ENCODE data around the gene MRPL53.

The MRPL53 gene

DNA sequence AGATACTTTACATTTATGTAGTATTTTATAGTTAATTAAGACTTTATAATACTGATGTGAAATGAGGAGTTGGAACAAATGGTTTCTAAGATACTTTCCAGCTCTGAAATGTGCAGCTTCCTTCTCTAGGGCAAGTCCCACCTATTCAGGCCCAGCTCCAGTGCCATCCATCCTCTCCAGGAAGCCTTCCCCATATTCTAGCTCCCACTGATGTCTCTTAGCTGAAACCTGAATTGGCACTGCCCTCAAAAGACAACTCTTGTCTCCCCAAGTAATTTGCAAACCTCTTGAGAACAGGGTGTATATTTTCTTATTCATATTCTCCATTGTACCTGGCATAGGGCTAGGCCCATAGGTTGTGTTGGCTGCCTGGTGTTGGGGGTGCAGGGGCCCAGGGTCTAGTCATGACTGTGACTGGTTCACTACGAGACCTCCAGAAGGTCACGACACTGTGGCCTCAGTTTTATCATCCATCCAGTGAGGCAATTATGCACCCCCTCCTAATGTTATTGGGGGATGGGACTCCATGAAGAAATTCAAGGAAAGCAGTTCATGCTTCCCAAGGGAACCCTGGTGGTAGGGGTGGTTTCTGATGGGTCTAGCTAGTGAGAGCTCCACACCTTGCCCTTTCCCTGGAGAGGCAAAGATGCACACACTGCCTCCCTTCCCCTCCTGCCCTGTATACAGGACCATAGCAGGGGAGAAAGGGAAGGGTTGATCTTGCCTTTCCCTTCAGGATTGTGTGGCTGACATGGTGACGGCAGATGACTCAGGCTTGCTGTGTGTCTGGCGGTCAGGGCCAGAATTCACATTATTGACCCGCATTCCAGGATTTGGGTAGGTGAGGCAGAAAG is 48.1 kb downstream of the MRPL53 start:
- no peak for DNase-seq

DNA sequence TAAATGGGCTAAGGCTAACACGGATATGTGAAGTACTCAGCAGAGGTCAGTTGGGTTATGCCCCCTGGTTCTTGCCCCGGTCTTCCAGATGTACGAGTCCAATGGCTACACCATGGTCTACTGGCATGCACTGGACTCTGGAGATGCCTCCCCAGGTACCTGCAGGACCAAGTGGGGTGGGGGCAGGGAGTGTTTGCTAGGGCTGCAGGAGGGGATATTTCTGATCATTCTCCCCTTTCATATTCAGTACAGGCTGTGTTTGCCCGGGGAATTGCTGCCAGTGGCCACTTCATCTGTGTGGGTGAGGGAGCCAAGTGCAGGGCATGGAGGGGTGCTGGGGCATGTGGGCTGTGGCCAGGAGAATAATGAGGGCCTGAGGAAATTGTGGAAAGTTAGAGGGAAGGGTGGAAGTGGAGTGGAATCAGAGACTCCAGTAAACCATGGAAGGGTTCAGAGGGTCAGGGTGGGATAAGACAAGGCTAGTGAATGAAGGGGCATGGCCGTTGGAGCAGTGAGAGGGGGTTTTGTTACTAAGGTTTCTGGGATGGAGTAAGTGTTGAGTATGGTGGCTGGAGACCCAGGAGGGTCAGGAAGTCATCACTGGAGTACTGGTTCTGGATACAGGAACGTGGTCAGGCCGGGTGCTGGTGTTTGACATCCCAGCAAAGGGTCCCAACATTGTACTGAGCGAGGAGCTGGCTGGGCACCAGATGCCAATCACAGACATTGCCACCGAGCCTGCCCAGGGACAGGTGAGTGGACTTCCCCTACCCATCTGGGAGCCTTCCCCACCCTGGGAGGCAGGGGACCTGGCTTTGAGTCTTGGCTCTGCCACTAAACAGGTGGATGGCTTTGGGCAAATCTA is 49.0 kb downstream of the MRPL53 start:
- no peak for DNase-seq

Measured in NCI-H1105 (cell line).